Measurements from ENCODE around the gene RFX8.
"Not testable (repeated sequence)": the region's sequence is repeated elsewhere in the genome, so short reads cannot be mapped to it uniquely, and the experiment has no call there.

Gene RFX8

GRCh38 chr2:101469863-101470262 is 5.0 kb downstream of the RFX8 start:
- Histone ChIP-seq H3K9ac (ENCODE audit: low read length in 2 of 2) (no peak overlapping the region), H3K36me3 (ENCODE audit: control insufficient read depth in 2 of 2, insufficient read depth in 2 of 2, low read length in 2 of 2) (no peaks in the 10 kb centered on the region), H3K27me3 (ENCODE audit: control insufficient read depth in 1 of 2, insufficient read depth in 2 of 2, low read length in 2 of 2) (peaks cover 0 to under 1% of the 10 kb centered on the region in 2 donors), H3K9me3 (ENCODE audit: control insufficient read depth in 2 of 2, low read length in 2 of 2) (no peaks in the 10 kb centered on the region), H3K4me1 (ENCODE audit: control insufficient read depth, insufficient read depth, low read length) (peaks cover 10% of the 10 kb centered on the region), H3K27ac (ENCODE audit: low read length) (no peak overlapping the region), H3K4me3 (ENCODE audit: low read length in 2 of 2) (no peak overlapping the region)

- H3K9ac ChIP-seq (ENCODE audit: low read length in 2 of 2): no peak overlapping the region
- H3K36me3 ChIP-seq (ENCODE audit: control insufficient read depth in 2 of 2, insufficient read depth in 2 of 2, low read length in 2 of 2): no peaks in the 10 kb centered on the region
- H3K27me3 ChIP-seq (ENCODE audit: control insufficient read depth in 1 of 2, insufficient read depth in 2 of 2, low read length in 2 of 2): peaks cover 2 to 5% of the 10 kb centered on the region in 2 donors
- H3K4me1 ChIP-seq (ENCODE audit: control insufficient read depth, insufficient read depth, low read length): no peaks in the 10 kb centered on the region
- H3K4me3 ChIP-seq (ENCODE audit: low read length in 2 of 2): no peak overlapping the region
- H3K27ac ChIP-seq (ENCODE audit: low read length): no peak overlapping the region
- H3K9me3 ChIP-seq (ENCODE audit: control insufficient read depth in 2 of 2, low read length in 2 of 2): no peaks in the 10 kb centered on the region
Observed at GRCh38 chr2:101467306-101467705, 7.6 kb downstream of the RFX8 start.

- H3K27ac ChIP-seq (ENCODE audit: low read length): no peak overlapping the region
- no peaks in the 10 kb centered on the region for H3K36me3 ChIP-seq (ENCODE audit: control insufficient read depth in 2 of 2, insufficient read depth in 2 of 2, low read length in 2 of 2)
- no peak overlapping the region for H3K9ac ChIP-seq (ENCODE audit: low read length in 2 of 2)
- H3K9me3 ChIP-seq (ENCODE audit: control insufficient read depth in 2 of 2, low read length in 2 of 2): no peaks in the 10 kb centered on the region
- H3K4me3 ChIP-seq (ENCODE audit: low read length in 2 of 2): no peak overlapping the region
- no peaks in the 10 kb centered on the region for H3K4me1 ChIP-seq (ENCODE audit: control insufficient read depth, insufficient read depth, low read length)
- peaks cover 2 to 5% of the 10 kb centered on the region in 2 donors for H3K27me3 ChIP-seq (ENCODE audit: control insufficient read depth in 1 of 2, insufficient read depth in 2 of 2, low read length in 2 of 2)
Observed at GRCh38 chr2:101466426-101466825, 8.5 kb downstream of the RFX8 start.

GRCh38 chr2:101464841-101465240 is 10.1 kb downstream of the RFX8 start:
- Histone ChIP-seq H3K36me3 (ENCODE audit: control insufficient read depth in 2 of 2, insufficient read depth in 2 of 2, low read length in 2 of 2) (no peaks in the 10 kb centered on the region), H3K9me3 (ENCODE audit: control insufficient read depth in 2 of 2, low read length in 2 of 2) (no peaks in the 10 kb centered on the region), H3K4me1 (ENCODE audit: control insufficient read depth, insufficient read depth, low read length) (no peaks in the 10 kb centered on the region), H3K27me3 (ENCODE audit: control insufficient read depth in 1 of 2, insufficient read depth in 2 of 2, low read length in 2 of 2) (peaks cover 2 to 5% of the 10 kb centered on the region in 2 donors), H3K9ac (ENCODE audit: low read length in 2 of 2) (no peak overlapping the region), H3K27ac (ENCODE audit: low read length) (no peak overlapping the region), H3K4me3 (ENCODE audit: low read length in 2 of 2) (no peak overlapping the region)

GRCh38 chr2:101463911-101464641 is 10.8 kb downstream of the RFX8 start:
- Histone ChIP-seq H3K36me3 (ENCODE audit: control insufficient read depth in 2 of 2, insufficient read depth in 2 of 2, low read length in 2 of 2) (no peaks in the 10 kb centered on the region), H3K27ac (ENCODE audit: low read length) (no peak overlapping the region), H3K9ac (ENCODE audit: low read length in 2 of 2) (no peak overlapping the region), H3K9me3 (ENCODE audit: control insufficient read depth in 2 of 2, low read length in 2 of 2) (no peaks in the 10 kb centered on the region), H3K4me3 (ENCODE audit: low read length in 2 of 2) (no peak overlapping the region), H3K4me1 (ENCODE audit: control insufficient read depth, insufficient read depth, low read length) (no peaks in the 10 kb centered on the region), H3K27me3 (ENCODE audit: control insufficient read depth in 1 of 2, insufficient read depth in 2 of 2, low read length in 2 of 2) (peaks cover 2 to 8% of the 10 kb centered on the region in 2 donors)

GRCh38 chr2:101463421-101463820 is 11.5 kb downstream of the RFX8 start:
- H3K27ac ChIP-seq (ENCODE audit: low read length): no peak overlapping the region

GRCh38 chr2:101461381-101461780 is 13.5 kb downstream of the RFX8 start:
- no peaks in the 10 kb centered on the region for H3K4me1 ChIP-seq (ENCODE audit: control insufficient read depth, insufficient read depth, low read length)
- no peaks in the 10 kb centered on the region for H3K36me3 ChIP-seq (ENCODE audit: control insufficient read depth in 2 of 2, insufficient read depth in 2 of 2, low read length in 2 of 2)
- H3K9me3 ChIP-seq (ENCODE audit: control insufficient read depth in 2 of 2, low read length in 2 of 2): no peaks in the 10 kb centered on the region
- H3K27me3 ChIP-seq (ENCODE audit: control insufficient read depth in 1 of 2, insufficient read depth in 2 of 2, low read length in 2 of 2): peaks cover 2 to 8% of the 10 kb centered on the region in 2 donors
- no peak overlapping the region for H3K27ac ChIP-seq (ENCODE audit: low read length)
- H3K9ac ChIP-seq (ENCODE audit: low read length in 2 of 2): no peak overlapping the region
- H3K4me3 ChIP-seq (ENCODE audit: low read length in 2 of 2): no peak overlapping the region

More at GRCh38 chr2:101463421-101463820, 11.5 kb downstream of the RFX8 start:
- no peaks in the 10 kb centered on the region for H3K9me3 ChIP-seq (ENCODE audit: control insufficient read depth in 2 of 2, low read length in 2 of 2)
- H3K4me1 ChIP-seq (ENCODE audit: control insufficient read depth, insufficient read depth, low read length): no peaks in the 10 kb centered on the region
- H3K9ac ChIP-seq (ENCODE audit: low read length in 2 of 2): no peak overlapping the region
- peaks cover 2 to 8% of the 10 kb centered on the region in 2 donors for H3K27me3 ChIP-seq (ENCODE audit: control insufficient read depth in 1 of 2, insufficient read depth in 2 of 2, low read length in 2 of 2)
- H3K4me3 ChIP-seq (ENCODE audit: low read length in 2 of 2): no peak overlapping the region
- H3K36me3 ChIP-seq (ENCODE audit: control insufficient read depth in 2 of 2, insufficient read depth in 2 of 2, low read length in 2 of 2): no peaks in the 10 kb centered on the region

GRCh38 chr2:101454408-101454807 is 20.5 kb downstream of the RFX8 start:
- not testable (repeated sequence) for H3K27me3 ChIP-seq (ENCODE audit: control insufficient read depth in 1 of 2, insufficient read depth in 2 of 2, low read length in 2 of 2); H3K9ac ChIP-seq (ENCODE audit: low read length in 2 of 2); H3K9me3 ChIP-seq (ENCODE audit: control insufficient read depth in 2 of 2, low read length in 2 of 2); H3K36me3 ChIP-seq (ENCODE audit: control insufficient read depth in 2 of 2, insufficient read depth in 2 of 2, low read length in 2 of 2); H3K27ac ChIP-seq (ENCODE audit: low read length); H3K4me1 ChIP-seq (ENCODE audit: control insufficient read depth, insufficient read depth, low read length); H3K4me3 ChIP-seq (ENCODE audit: low read length in 2 of 2)

- Histone ChIP-seq H3K9ac (ENCODE audit: low read length in 2 of 2) (no peak overlapping the region), H3K36me3 (ENCODE audit: control insufficient read depth in 2 of 2, insufficient read depth in 2 of 2, low read length in 2 of 2) (no peaks in the 10 kb centered on the region), H3K9me3 (ENCODE audit: control insufficient read depth in 2 of 2, low read length in 2 of 2) (no peaks in the 10 kb centered on the region), H3K4me1 (ENCODE audit: control insufficient read depth, insufficient read depth, low read length) (no peaks in the 10 kb centered on the region), H3K27me3 (ENCODE audit: control insufficient read depth in 1 of 2, insufficient read depth in 2 of 2, low read length in 2 of 2) (no peaks in the 10 kb centered on the region), H3K27ac (ENCODE audit: low read length) (no peak overlapping the region), H3K4me3 (ENCODE audit: low read length in 2 of 2) (no peak overlapping the region)
Observed at GRCh38 chr2:101450965-101451364, 23.9 kb downstream of the RFX8 start.

GRCh38 chr2:101446869-101447268 is 28.0 kb downstream of the RFX8 start:
- Histone ChIP-seq H3K27me3 (ENCODE audit: control insufficient read depth in 1 of 2, insufficient read depth in 2 of 2, low read length in 2 of 2) (no peaks in the 10 kb centered on the region), H3K36me3 (ENCODE audit: control insufficient read depth in 2 of 2, insufficient read depth in 2 of 2, low read length in 2 of 2) (no peaks in the 10 kb centered on the region), H3K9me3 (ENCODE audit: control insufficient read depth in 2 of 2, low read length in 2 of 2) (no peaks in the 10 kb centered on the region), H3K27ac (ENCODE audit: low read length) (no peak overlapping the region), H3K4me3 (ENCODE audit: low read length in 2 of 2) (no peak overlapping the region), H3K4me1 (ENCODE audit: control insufficient read depth, insufficient read depth, low read length) (no peaks in the 10 kb centered on the region), H3K9ac (ENCODE audit: low read length in 2 of 2) (no peak overlapping the region)

GRCh38 chr2:101442667-101443061 is 32.2 kb downstream of the RFX8 start:
- H3K4me3 ChIP-seq (ENCODE audit: low read length in 2 of 2): no peak overlapping the region
- H3K9ac ChIP-seq (ENCODE audit: low read length in 2 of 2): no peak overlapping the region
- H3K4me1 ChIP-seq (ENCODE audit: control insufficient read depth, insufficient read depth, low read length): no peaks in the 10 kb centered on the region
- no peaks in the 10 kb centered on the region for H3K9me3 ChIP-seq (ENCODE audit: control insufficient read depth in 2 of 2, low read length in 2 of 2)
- H3K27ac ChIP-seq (ENCODE audit: low read length): no peak overlapping the region
- H3K27me3 ChIP-seq (ENCODE audit: control insufficient read depth in 1 of 2, insufficient read depth in 2 of 2, low read length in 2 of 2): no peaks in the 10 kb centered on the region
- H3K36me3 ChIP-seq (ENCODE audit: control insufficient read depth in 2 of 2, insufficient read depth in 2 of 2, low read length in 2 of 2): no peaks in the 10 kb centered on the region
